K562 (cell line): ENCODE measurements around the gene CELF4. TPM values are rescaled to one million over a fixed set of nuclear protein-coding genes. Genes with fewer than 3 reads are reported as not detected.

ENCODE experiments used
- ATAC-seq: fragments of 200-7000 bp; cut with Tn5 transposase; 3 replicates; pipeline ENCODE4 v1.9.1; 2020; ENCODE audit warnings: moderate library complexity
- BruUV-seq: library from RNA; stranded (reverse); fragments of 400-500 nt; replicated peaks from 2 replicates; lab custom pipeline; 2021; lab: Mats Ljungman, UMichigan
- CTCF ChIA-PET: fragments of 300-600 bp; formaldehyde crosslinking; extraction: SDS; loops from one replicate; lab custom pipeline; 2021; ENCODE audit warnings: low intra/inter-chr PET ratio; lab: Yijun Ruan, JAX
- POLR2A ChIA-PET: fragments of 300-600, 350-650 bp; sonication (Branson Sonifier 250); formaldehyde crosslinking; extraction: SDS; loops from one replicate; lab custom pipeline; 2021; ENCODE audit warnings: antibody characterized with exemption, inconsistent platforms; lab: Yijun Ruan, JAX
- DNase-seq, 4 experiments: peaks; one replicate each; pipeline versions ENCODE4 v3.0.0 to v3.0.0-alpha.2; 2011 to 2018; ENCODE audit warnings: low spot score in 3 of 4, mixed read lengths in 3 of 4; ENCODE audit errors: extremely low read depth in 1 of 4
- FAIRE-seq: peaks from 2 replicates; lab custom pipeline; 2011; peaks lifted over from hg19 to GRCh38; lab: Jason Lieb, UNC
- H2AFZ ChIP-seq: 2 replicates; pipeline ENCODE4 v1.6.0; 2011; ENCODE audit warnings: low read depth, low read length, control low read depth, inconsistent platforms
- H3K27ac ChIP-seq: fragments of 200-600 bp; 3 replicates; pipeline ENCODE4 v1.8.0; 2011; ENCODE audit warnings: low read depth, mild to moderate bottlenecking, control low read depth, inconsistent platforms, low read length, moderate library complexity, mixed read lengths; ENCODE audit errors: extremely low read depth
- H3K27me3 ChIP-seq, 2 experiments: fragments of 300-600 bp in 1 of 2; 2 replicates in 1 of 2; 3 replicates in 1 of 2; pipeline versions ENCODE4 v1.6.0 to v1.8.0; 2011; ENCODE audit warnings: inconsistent platforms in 2 of 2, low read length in 2 of 2, mild to moderate bottlenecking in 1 of 2, mixed read lengths in 1 of 2, moderate library complexity in 1 of 2; ENCODE audit not compliant: control insufficient read depth in 2 of 2, insufficient read depth in 2 of 2
- H3K36me3 ChIP-seq: fragments of 300-600 bp; 3 replicates; pipeline ENCODE4 v1.8.0; 2011; ENCODE audit warnings: mild to moderate bottlenecking, low read length, inconsistent platforms; ENCODE audit not compliant: control insufficient read depth, insufficient read depth
- H3K4me1 ChIP-seq, 2 experiments: fragments of 200-600 bp in 1 of 2; replicated peaks in 1 of 2; 2 replicates in 1 of 2; 3 replicates in 1 of 2; pipeline versions ENCODE4 v1.5.1 to v1.8.0; 2011; ENCODE audit warnings: inconsistent platforms in 2 of 2, low read length in 2 of 2, mild to moderate bottlenecking in 1 of 2, mixed read lengths in 1 of 2, moderate library complexity in 1 of 2; ENCODE audit not compliant: control insufficient read depth in 2 of 2, insufficient read depth in 2 of 2
- H3K4me2 ChIP-seq: 2 replicates; pipeline ENCODE4 v1.6.1; 2011; ENCODE audit warnings: low read length, control low read depth, inconsistent platforms, mixed read lengths; ENCODE audit not compliant: insufficient read depth
- H3K4me3 ChIP-seq: fragments of 200-600 bp; sonication (generic), shearing (Covaris generic); 2 replicates; pipeline ENCODE4 v1.5.1; 2016; ENCODE audit warnings: control low read depth, inconsistent platforms
- H3K79me2 ChIP-seq: fragments of 200-600 bp; 3 replicates; pipeline ENCODE4 v1.8.0; 2011; ENCODE audit warnings: low read length, inconsistent platforms; ENCODE audit not compliant: control insufficient read depth, insufficient read depth
- H3K9ac ChIP-seq, 2 experiments: 2 replicates each; pipeline versions ENCODE4 v1.6.0 to v1.6.1; 2011; ENCODE audit warnings: low read depth in 2 of 2, low read length in 2 of 2, control low read depth in 1 of 2, inconsistent platforms in 1 of 2, mild to moderate bottlenecking in 1 of 2, mixed read lengths in 1 of 2; ENCODE audit not compliant: insufficient read depth in 1 of 2
- H3K9me1 ChIP-seq: one replicate; pipeline ENCODE4 v1.6.0; 2011; ENCODE audit warnings: inconsistent platforms, mild to moderate bottlenecking, low read length, moderate library complexity; ENCODE audit not compliant: control insufficient read depth, insufficient read depth
- H3K9me3 ChIP-seq: replicated peaks from 2 replicates; pipeline ENCODE4 v1.5.1; 2011; ENCODE audit warnings: low read depth, low read length, inconsistent platforms; ENCODE audit not compliant: control insufficient read depth, insufficient read depth
- H4K20me1 ChIP-seq: replicated peaks from 2 replicates; pipeline ENCODE4 v1.6.1; 2011; ENCODE audit warnings: low read length, inconsistent platforms, mixed read lengths; ENCODE audit not compliant: control insufficient read depth, insufficient read depth
- CBX5 ChIP-seq: IDR thresholded peaks from 2 replicates; pipeline ENCODE4 v1.6.1; 2014; ENCODE audit warnings: low read depth, borderline replicate concordance
- NCOA1 ChIP-seq: fragments of 450-650 bp; IDR thresholded peaks from 2 replicates; pipeline ENCODE4 v1.6.1; 2016; ENCODE audit warnings: low read depth
- NUFIP1 ChIP-seq: fragments of 450-650 bp; IDR thresholded peaks from 2 replicates; pipeline ENCODE4 v1.6.1; 2018; ENCODE audit not compliant: partially characterized antibody
- TCF7 ChIP-seq: sonication (generic); IDR thresholded peaks from 2 replicates; pipeline ENCODE4 v1.6.1; 2016; ENCODE audit warnings: antibody characterized with exemption, borderline replicate concordance
- ZBTB5 ChIP-seq: fragments of 450-650 bp; IDR thresholded peaks from 2 replicates; pipeline ENCODE4 v1.6.1; 2017; ENCODE audit warnings: antibody characterized with exemption
- ZKSCAN3 ChIP-seq: fragments of 250-450 bp; sonication (Bioruptor Pico); IDR thresholded peaks from 2 replicates; pipeline ENCODE4 v1.4.0; 2020
- whole genome bisulfite sequencing: fragments of 100-300 bp; shearing (Covaris generic); methylation state at CpG from one replicate; pipeline ENCODE4 v1.1.6; 2016; ENCODE audit warnings: low coverage, mixed read lengths; ENCODE audit not compliant: insufficient coverage; ENCODE audit errors: missing lambda C conversion rate; 5-methylcytosine and 5-hydroxymethylcytosine counted together
- in situ Hi-C: fragments of 300-500 bp; cut with MboI; formaldehyde crosslinking; loops from 4 replicates; pipeline ENCODE4 v1.15.0; 2018; ENCODE audit warnings: inconsistent platforms, mixed read lengths
- intact Hi-C: fragments of 100-400 bp; cut with micrococcal nuclease; formaldehyde crosslinking; loops from 2 replicates; pipeline ENCODE4 v1.14.2; 2022
- polyA plus RNA-seq, 8 experiments: library from polyadenylated mRNA; depleted of rRNA in 4 of 8; stranded (reverse) in 5 of 8; unstranded in 3 of 8; fragments of >200 nt; fragmentation: Nextera tagmentation in 2 of 8; fragmentation: Illumina TruSeq in 1 of 8; extraction: Ambion mirVana in 2 of 8; extraction: Trizol in 1 of 8; gene quantifications; 2 replicates each; pipeline versions ENCODE4 v1.2.1 to v1.2.3, GENCODE V29; 2011 to 2014; ENCODE audit warnings: inconsistent platforms in 1 of 8, missing spikeins in 1 of 8
- total RNA-seq, 7 experiments: library from RNA; depleted of rRNA in 6 of 7; stranded (reverse); fragments of >200 nt in 6 of 7; fragmentation: Illumina TruSeq in 2 of 7; extraction: Trizol in 2 of 7; gene quantifications; 2 replicates each; pipeline versions ENCODE4 v1.2.1 to v1.2.3, GENCODE V29; 2011 to 2021; ENCODE audit warnings: low replicate concordance in 1 of 7
- TF ChIP-seq, protein P1 (sequence below): fragments of 250-450 bp; sonication (Bioruptor Pico); IDR thresholded peaks from 2 replicates; pipeline ENCODE4 v1.4.0; 2020

CELF4 gene
- total and polyA plus RNA-seq, 9 of the 15 experiments (the other 6 are each of a cell fraction or from before 2014, with no cell fraction given) = 0.04 to 0.24 (median 0.07) TPM; not detected in 3

GRCh38 chr18:37242826-37243560 lies 322.6 kb downstream of the CELF4 start:
- H3K36me3 ChIP-seq = no peaks in the 10 kb centered on the region
- ChIA-PET CTCF (no interaction called here), POLR2A (interaction anchor here (0.6 kb wide), 1 partner anchor 16 kb away, joined by 3 read pairs; no protein-coding TSS in a partner anchor)
- H4K20me1 ChIP-seq = no peaks in the 10 kb centered on the region
- no TSS peak for BruUV-seq
- intact Hi-C loops = no loop called here
- no peak overlapping the region for H3K4me2 ChIP-seq
- FAIRE-seq (no peak), DNase-seq (no peak), ATAC-seq (peak; percentile 13; the same call in 1 of the 3 replicates)
- no peak overlapping the region for H3K9ac ChIP-seq
- H3K27ac ChIP-seq = no peak overlapping the region
- H3K4me1 ChIP-seq = peaks cover 0 to 4% of the 10 kb centered on the region in 2 experiments; a peak in 1 of 5 replicates
- H3K9me3 ChIP-seq = no peaks in the 10 kb centered on the region
- in situ Hi-C loops = no loop called here
- no peak for TF ChIP-seq TCF7
- no peak for TF ChIP-seq ZKSCAN3
- TF ChIP-seq CBX5 = no peak
- no peak for TF ChIP-seq NUFIP1
- no peak for TF ChIP-seq NCOA1
- TF ChIP-seq, protein P1, sequence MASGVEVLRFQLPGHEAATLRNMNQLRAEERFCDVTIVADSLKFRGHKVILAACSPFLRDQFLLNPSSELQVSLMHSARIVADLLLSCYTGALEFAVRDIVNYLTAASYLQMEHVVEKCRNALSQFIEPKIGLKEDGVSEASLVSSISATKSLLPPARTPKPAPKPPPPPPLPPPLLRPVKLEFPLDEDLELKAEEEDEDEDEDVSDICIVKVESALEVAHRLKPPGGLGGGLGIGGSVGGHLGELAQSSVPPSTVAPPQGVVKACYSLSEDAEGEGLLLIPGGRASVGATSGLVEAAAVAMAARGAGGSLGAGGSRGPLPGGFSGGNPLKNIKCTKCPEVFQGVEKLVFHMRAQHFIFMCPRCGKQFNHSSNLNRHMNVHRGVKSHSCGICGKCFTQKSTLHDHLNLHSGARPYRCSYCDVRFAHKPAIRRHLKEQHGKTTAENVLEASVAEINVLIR (CRISPR knock-in tag) = no peak
- TF ChIP-seq ZBTB5 = no peak
- 0% methylated on average over 4 of the region's 4 CpGs for WGBS
- no peaks in the 10 kb centered on the region for H3K79me2 ChIP-seq
- H3K27me3 ChIP-seq = peaks cover 8 to 24% of the 10 kb centered on the region in 2 experiments; a peak in 2 of 5 replicates
- H3K9me1 ChIP-seq = no peaks in the 10 kb centered on the region
- H2AFZ ChIP-seq = no peak overlapping the region
- no peak overlapping the region for H3K4me3 ChIP-seq
